NCI-H2171 treated with DMSO at 0.1 percent for 48 hours (cell line): Measurements from ENCODE around the gene ADCY3.

Experiments used
- DNase-seq: peaks from one replicate; lab custom pipeline; 2025; lab: John Stamatoyannopoulos, UW

Gene ADCY3

DNA sequence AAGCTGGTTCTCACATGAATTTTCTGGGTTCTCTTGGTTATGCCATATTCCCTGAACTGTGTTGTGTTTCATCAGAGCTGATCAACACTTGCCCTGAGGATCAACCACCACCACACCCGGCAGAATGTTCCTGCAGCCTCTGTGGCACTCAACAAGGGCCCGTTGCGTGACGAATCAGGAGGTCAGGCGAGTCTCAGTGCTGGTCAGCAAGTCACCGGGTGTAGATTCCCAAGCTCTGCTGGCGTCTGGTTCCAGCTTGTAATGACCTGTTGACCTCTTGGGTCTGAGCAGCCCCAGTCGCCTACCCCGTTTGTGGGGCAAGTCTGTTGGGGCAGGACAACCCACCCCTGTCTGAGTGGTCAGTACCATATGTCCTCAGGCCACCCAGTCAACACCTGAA is 46.0 kb downstream of the ADCY3 start:
- no peak for DNase-seq

- no peak for DNase-seq
Observed at GRCh38 chr2:24873619-24874018, 46.4 kb downstream of the ADCY3 start.

DNA sequence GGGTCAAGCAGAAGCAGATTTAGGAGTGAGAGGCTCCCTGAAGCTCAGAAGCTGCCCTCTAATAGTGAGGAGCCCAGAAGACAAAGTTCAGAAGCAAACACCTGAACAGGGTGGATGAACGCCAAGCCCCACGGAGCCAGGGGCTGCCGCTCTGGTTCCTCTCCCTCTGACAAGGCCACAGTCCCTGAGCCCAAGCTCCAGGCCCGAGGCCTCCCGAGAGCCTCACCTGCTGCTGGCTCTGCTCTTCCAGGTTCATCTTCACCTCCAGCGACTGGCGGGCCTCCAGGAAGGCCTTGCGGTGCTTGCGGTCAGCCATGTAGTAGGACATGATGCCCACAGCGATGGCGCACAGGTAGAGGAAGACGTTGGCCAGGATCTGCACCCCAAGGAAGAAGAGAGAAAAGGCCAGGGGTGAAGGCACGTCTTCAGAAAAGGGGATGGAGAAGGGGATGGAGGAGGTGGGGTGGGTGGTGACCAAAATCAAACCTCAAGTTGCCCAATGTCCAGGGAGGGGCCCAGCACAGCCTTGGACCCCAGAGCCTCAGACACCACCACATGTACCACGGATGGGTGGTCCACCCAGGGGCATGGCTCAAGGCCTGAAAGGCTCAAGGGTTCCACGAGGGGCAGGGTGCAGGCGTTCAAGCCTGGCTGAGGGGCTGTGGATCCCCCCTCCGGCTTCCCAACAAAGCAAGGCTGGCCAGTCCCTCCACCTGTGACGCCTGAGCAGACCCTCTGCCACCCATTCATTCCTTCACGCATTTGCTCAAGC is 47.5 kb downstream of the ADCY3 start:
- DNase-seq: no peak

GRCh38 chr2:24871852-24872333 is 48.1 kb downstream of the ADCY3 start:
- peak; percentile 91 for DNase-seq

GRCh38 chr2:24870891-24871705 is 48.9 kb downstream of the ADCY3 start:
- DNase-seq: no peak

DNA sequence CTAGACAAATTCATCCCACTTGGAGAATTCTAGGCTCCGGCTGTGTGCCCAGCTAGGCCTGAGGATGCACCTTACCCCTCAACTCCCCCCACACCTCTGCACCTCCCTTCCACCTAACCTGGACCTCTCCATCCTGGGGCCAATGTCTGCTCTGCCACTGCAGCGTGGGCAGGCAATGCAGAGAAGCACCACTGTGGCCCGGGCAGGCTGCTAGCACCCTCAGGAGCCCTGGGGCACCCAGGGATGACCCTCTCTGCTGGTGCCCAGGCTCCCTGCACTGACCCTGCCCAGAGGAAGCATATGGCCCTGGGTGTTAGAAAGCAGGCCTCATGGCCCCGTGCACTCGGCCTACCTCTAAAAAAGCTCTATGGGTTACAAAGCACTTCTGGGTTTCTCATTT is 49.6 kb downstream of the ADCY3 start:
- no peak for DNase-seq

- DNase-seq: no peak
Observed at GRCh38 chr2:24866946-24867345, 53.1 kb downstream of the ADCY3 start.

DNA sequence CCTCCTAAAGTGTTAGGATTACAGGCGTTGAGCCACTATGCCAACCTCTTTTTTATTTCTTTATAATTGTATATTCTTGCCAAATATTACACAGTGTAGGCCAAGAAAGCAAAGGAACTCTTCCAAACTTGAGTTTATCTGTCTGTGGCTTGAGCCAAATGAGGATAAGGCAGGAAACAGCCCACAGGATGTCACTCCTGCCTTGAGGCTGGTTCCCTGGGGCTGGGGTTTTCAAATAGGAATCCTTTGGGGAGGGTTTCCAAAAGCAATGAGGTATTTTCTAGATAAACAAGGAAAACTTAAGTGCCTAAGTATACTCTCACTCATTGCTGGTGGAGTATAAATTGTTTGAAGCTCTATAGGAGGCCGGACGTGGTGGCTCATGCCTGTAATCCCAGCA is 56.4 kb downstream of the ADCY3 start:
- DNase-seq: no peak

DNA sequence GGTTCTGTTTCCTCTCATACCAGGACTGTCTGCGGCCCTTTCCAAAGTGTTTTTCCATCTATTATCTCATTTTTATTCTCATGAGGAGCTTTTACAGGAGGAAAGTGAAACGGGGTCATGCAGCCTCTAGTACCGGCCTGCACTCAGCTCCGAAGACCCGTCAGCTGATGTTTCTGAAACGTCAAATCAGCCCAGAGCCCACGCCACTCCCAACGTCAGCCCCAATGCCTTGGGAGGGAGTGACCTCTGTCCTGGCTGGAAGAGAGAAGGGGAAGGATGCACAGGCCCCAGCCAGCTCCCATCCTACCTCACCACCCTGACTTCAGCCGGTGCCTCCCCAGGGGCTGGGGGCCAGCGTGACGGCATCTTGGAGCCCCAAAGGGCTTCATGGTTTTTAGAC is 58.5 kb downstream of the ADCY3 start:
- no peak for DNase-seq

DNA sequence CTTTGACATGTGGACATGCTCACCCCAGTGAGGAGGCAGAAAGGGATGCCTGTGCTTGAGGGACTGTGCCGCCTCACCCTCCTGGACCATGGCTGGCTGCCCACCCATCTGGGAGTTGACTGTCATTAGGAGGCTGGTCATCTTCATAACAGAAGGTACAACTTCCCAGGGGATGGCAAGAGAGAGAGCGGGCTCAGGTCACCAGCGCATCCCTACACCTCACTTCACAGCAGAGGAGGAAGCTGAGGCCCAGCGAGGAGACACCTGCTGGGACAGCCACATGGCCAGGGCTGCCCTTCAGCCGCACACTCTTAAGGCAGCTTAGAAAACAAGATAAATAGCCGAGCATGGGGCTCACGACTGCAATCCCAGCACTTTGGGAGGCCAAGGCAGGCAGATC is 59.4 kb downstream of the ADCY3 start:
- no peak for DNase-seq

GRCh38 chr2:24859968-24860600 is 60.0 kb downstream of the ADCY3 start:
- DNase-seq: peak; percentile 14

DNA sequence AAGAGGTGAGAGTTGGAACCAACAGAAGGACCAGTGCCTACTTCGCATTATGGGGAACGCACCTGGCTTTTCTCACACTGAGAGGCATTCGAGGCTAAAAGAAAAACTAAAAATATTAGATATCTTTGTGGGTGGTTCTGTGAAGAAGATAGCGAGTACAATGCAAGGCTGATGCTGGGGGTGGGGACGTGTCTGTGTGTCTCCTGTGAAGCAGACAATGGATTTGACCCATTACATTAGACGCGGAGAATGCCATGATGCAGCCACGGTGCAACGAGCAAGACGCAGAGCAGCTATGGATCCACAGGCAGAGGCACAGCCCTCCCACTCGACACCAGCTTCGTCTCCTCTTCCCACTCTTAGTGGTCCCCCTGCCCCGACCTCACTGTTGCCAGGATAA is 61.0 kb downstream of the ADCY3 start:
- DNase-seq: no peak

DNA sequence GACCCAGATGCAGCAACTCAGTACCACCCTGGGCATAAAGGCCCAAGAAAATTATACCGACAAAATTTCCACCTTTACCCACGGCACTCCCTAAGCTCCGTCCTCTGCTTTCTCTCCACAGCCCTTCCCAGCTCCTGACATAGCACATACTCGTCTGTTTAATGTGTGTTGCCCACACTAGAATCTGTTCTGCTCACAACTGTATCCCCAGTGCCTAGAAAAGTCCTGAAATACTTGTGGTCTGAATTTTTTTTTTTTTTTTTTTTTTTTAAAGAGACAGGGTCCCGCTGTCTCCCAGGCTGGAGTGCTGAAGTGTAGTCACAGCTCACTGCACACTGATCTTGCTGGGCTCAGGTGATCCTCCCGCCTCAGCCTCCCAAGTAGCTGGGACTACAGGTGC is 62.3 kb downstream of the ADCY3 start:
- no peak for DNase-seq

DNA sequence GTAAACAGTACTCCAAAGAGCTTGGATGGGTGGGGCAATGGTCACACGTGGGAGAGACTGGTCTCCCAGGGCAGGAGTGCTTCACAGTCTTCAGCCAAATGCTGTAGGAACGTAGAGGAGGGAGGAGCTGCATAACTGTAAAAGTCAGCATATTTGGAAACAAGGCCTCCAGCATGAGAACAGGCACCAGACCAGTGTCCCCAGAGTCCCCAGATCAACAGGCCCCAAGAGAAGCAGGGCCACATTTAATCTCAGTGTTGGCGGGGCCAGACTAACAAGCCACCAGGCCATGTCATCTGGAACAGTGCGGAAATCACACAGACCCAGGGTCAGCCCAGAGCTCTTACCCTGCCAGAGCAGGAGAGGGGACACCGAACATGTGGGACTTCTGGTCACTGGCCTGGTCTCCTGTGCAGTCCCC is 63.2 kb downstream of the ADCY3 start:
- DNase-seq: no peak

- peak; percentile 72 for DNase-seq
Observed at GRCh38 chr2:24855726-24856125, 64.3 kb downstream of the ADCY3 start.

- DNase-seq: no peak
Observed at GRCh38 chr2:24855022-24855622, 64.9 kb downstream of the ADCY3 start.

GRCh38 chr2:24853996-24854395 is 66.0 kb downstream of the ADCY3 start:
- DNase-seq: no peak

DNA sequence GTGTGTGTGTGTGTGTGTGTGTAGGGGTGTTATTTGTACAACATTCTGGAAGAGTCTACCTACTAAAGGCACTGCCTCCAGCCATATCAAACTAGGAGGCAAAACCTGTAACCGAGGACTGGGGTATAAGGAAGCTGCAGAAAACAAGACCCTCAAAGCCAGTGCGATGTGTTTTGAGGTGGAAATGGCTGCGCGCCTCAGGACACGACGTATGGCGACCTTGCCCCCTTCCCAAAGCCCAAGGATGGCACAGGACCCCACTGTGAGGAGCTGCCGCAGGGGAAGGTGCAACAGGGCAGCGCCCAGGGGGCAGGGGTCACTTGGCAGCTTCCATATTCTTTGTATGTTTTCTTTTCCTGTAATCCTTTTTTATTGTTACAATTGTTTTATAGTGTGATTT is 67.0 kb downstream of the ADCY3 start:
- no peak for DNase-seq

- DNase-seq: no peak
Observed at GRCh38 chr2:24852431-24853020, 67.5 kb downstream of the ADCY3 start.

DNA sequence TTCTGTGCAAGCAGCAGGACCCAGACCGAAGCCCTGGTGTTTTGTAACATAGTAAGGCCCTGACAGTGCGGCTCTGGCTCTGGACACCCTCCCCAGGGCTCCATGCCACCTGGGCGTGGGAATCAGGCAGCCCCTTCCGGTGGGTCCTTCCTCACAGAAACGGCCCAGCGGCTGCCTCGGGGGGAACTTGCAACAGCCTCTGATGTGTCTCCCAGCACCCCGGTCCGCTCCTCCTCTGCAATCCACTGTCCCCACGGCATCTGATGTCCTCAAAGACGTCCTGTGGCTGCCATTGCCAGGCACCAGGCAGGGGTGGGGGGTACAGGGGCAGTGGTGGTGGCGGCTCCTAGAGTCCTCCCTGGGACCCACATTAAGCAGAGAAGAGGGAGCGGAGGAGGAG is 68.0 kb downstream of the ADCY3 start:
- no peak for DNase-seq

DNA sequence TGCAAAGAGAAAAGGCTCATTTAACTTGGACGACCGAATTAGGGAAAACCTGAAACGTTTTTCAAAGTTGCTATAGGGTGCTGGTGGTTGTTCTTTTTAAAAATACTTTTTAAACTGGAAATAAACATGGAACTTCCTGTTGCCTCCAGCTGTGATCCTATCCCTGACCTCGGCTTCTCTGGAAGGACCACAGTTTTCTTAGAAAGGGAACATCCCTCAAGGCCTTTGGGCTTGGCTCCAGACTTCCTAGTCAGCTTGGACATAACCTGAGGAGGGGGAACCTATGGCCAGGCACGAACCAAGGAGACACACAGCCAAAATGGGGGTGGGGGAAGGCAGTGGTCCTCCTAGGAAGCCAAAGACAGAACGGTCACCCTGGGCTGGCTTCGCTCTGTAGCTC is 69.1 kb downstream of the ADCY3 start:
- no peak for DNase-seq

DNA sequence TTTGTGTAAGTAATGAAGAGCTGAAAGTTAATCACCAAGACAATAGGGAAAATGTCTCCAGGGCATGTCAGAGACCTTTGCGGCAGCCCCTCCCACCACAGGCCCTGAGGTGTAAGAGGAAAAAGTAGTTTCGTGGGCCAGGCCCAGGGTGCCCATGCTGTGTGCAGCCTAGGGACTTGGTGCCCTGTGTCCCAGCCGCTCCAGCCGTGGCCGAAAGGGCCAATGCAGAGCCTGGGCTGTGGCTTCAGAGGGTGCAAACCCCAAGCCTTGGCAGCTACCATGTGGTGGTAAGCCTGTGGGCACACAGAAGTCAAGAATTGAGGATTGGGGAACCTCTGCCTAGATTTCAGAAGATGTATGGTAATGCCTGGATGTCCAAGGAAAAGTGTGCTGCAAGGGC is 74.3 kb downstream of the ADCY3 start:
- no peak for DNase-seq
